ENCODE data around the gene TBX19.

TBX19 gene

GRCh38 chr1:168280296-168280927 is at the start of gene TBX19:
Gene TBX19, plus strand, starts transcription at chr1:168280877. Its CDS starts 214 bp downstream, at chr1:168281091.
- no peak for DNase-seq

- peak; percentile 52 for DNase-seq
These were observed 45.7 kb upstream of the TBX19 start for GRCh38 chr1:168234846-168235547.

- DNase-seq, result no peak
These were observed 45.2 kb upstream of the TBX19 start for GRCh38 chr1:168235548-168235885.

GRCh38 chr1:168235937-168236336 is 44.7 kb upstream of the TBX19 start:
- DNase-seq, result no peak

- no peak for DNase-seq
These were observed 43.7 kb upstream of the TBX19 start for GRCh38 chr1:168236836-168237611.

- DNase-seq, result no peak
These were observed 37.5 kb upstream of the TBX19 start for GRCh38 chr1:168243198-168243597.

GRCh38 chr1:168243636-168244212 is 37.0 kb upstream of the TBX19 start:
- DNase-seq, result no peak

- DNase-seq, result no peak
These were observed 35.6 kb upstream of the TBX19 start for GRCh38 chr1:168245042-168245441.

GRCh38 chr1:168246506-168246905 is 34.2 kb upstream of the TBX19 start:
- no peak for DNase-seq

GRCh38 chr1:168252204-168252733 is 28.4 kb upstream of the TBX19 start:
- DNase-seq, result no peak

GRCh38 chr1:168256164-168256563 is 24.5 kb upstream of the TBX19 start:
- no peak for DNase-seq

GRCh38 chr1:168257397-168257796 is 23.3 kb upstream of the TBX19 start:
- no peak for DNase-seq

GRCh38 chr1:168259567-168259966 is 21.1 kb upstream of the TBX19 start:
- no peak for DNase-seq

GRCh38 chr1:168260393-168260792 is 20.3 kb upstream of the TBX19 start:
- no peak for DNase-seq

GRCh38 chr1:168261390-168261789 is 19.3 kb upstream of the TBX19 start:
- DNase-seq, result peak; percentile 41

- no peak for DNase-seq
These were observed 17.5 kb upstream of the TBX19 start for GRCh38 chr1:168263130-168263529.

- no peak for DNase-seq
These were observed 16.4 kb upstream of the TBX19 start for GRCh38 chr1:168264296-168264695.

- DNase-seq, result no peak
These were observed 15.1 kb upstream of the TBX19 start for GRCh38 chr1:168265596-168265995.

GRCh38 chr1:168266644-168267186 is 14.0 kb upstream of the TBX19 start:
- no peak for DNase-seq

GRCh38 chr1:168271636-168272035 is 9.0 kb upstream of the TBX19 start:
- no peak for DNase-seq

GRCh38 chr1:168273575-168273974 is 7.1 kb upstream of the TBX19 start:
- DNase-seq, result no peak

GRCh38 chr1:168279253-168279652 is 1.4 kb upstream of the TBX19 start:
- DNase-seq, result no peak

Data from HCEC 1CT (cell line).